Activated CD4-positive, alpha-beta T cell treated with anti-CD3 and anti-CD28 coated beads for 4 hours (primary cell): ENCODE measurements around the gene SNX1.
A peak's percentile ranks its signal among the peaks of the same experiment; 100 is the strongest.
"Not testable (repeated sequence)": the region's sequence is repeated elsewhere in the genome, so short reads cannot be mapped to it uniquely, and the experiment has no call there.

Experiments
- DNase-seq, 2 donors: peaks; one replicate each; pipeline ENCODE4 v3.0.0-alpha.2; 2020

Gene SNX1, protein sequence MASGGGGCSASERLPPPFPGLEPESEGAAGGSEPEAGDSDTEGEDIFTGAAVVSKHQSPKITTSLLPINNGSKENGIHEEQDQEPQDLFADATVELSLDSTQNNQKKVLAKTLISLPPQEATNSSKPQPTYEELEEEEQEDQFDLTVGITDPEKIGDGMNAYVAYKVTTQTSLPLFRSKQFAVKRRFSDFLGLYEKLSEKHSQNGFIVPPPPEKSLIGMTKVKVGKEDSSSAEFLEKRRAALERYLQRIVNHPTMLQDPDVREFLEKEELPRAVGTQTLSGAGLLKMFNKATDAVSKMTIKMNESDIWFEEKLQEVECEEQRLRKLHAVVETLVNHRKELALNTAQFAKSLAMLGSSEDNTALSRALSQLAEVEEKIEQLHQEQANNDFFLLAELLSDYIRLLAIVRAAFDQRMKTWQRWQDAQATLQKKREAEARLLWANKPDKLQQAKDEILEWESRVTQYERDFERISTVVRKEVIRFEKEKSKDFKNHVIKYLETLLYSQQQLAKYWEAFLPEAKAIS

DNA sequence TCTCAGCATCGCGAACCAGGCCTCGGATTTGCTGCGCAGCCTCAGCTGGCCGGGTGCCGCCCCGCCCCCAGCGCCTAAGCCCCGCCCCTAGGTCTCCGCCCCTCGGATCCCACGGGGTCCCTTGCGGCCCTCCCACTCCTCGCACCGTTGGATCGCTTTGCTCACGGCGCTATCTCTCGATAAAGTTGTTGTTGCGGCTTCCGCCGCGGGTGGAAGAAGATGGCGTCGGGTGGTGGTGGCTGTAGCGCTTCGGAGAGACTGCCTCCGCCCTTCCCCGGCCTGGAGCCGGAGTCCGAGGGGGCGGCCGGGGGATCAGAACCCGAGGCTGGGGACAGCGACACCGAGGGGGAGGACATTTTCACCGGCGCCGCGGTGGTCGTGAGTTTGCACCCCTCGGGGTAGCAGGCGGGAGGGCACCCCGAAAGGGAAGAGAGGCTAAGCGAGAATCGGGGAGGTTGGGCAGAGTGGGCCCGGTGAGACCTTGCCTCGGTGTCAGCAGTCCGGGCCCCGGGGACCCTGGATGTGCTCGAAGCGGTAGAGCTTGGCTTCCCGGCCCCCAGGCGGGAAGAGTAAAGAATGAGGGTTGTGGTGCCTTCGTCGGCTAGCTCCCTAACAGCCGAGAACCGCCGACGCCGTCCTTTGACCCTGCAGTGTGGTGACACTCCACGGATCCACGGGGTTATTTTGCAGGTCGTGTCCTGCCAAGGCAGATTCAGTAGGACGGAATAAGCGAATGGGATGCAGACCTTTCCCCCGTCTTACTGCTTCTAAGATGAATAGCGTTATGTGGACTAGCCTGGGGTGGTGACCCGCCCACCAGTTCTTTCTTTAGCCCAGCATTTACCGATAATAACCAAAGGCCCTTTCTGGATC lies at the start of gene SNX1:
Gene SNX1 (plus strand): TSS at position 188 of the 873 bp plus-strand sequence. CDS start 32 bp downstream, at position 220.
- peak; percentile 94 to 97 for DNase-seq

DNA sequence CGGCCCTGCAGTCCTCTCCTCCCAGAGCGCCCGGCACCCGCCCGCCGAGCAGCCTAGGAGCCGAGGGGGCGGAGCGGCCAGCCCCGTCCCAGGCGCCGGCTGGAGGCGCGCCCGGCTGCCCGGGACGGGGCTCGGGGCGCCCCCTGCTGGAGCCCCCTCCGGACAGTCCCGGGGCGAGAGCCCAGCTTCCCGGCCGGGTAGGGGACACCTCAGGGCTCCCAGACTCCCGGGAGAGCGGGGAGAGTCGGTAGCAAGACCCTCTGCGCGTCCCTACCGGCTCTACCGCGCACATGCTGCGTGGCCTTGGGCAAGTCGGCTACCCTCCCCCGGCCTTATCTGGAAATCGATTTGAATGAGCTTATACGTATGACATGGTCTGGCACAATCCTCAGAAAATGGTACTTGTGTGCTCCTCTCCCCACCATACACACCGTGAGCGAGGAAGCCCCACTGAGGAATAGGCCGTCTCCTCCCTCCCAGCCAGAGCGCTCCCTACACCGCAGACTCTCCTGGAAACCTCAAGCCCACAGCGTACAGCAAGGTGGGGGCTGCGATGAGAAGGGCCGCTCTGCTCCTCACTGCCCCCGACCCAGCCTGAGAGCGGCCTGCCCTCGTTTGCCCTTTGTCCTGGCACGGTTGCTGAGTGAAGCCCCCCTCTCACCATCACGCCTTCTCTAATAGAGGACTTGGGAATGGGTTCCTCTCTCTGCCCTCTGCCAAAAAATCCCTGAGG lies 49.2 kb upstream of the SNX1 start, which contains the start of gene DAPK2:
Gene DAPK2 (minus strand): TSS at position 65 of the 733 bp plus-strand sequence. CDS start 6,224 bp downstream, outside the sequence.
- peak; percentile 62 to 67 for DNase-seq

DNA sequence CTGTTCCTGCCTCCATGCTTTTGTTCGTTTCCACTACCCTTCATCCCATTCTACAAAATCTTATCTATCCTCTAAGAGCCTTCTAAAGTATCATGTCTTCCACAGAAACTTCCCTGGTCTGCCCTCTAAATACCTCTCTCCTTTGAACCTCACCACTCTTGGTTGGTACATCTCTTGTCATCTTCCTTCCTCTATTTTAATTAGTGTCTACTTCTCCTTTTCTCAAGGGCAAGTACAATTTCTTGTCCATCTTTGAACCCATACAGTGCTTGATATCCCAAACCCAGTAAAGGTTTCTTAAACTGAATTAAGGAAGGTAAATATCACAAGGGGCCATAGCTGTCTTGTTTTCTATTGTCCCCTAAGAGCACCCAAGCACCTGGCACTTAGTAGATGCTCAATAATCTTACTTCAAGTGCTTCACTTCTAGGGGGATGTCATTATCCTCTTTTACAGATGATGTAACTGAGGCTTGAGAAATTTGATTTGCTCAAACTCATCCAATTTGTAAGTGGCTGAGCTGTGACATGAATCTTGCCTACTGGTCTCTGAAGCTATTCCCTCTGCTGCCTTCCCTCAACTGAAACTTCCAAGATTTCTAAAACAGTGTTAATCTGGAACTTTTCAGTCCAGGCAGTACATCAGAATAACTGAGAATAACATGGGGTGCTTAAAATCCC lies 46.9 kb upstream of the SNX1 start:
- DNase-seq: no peak

DNA sequence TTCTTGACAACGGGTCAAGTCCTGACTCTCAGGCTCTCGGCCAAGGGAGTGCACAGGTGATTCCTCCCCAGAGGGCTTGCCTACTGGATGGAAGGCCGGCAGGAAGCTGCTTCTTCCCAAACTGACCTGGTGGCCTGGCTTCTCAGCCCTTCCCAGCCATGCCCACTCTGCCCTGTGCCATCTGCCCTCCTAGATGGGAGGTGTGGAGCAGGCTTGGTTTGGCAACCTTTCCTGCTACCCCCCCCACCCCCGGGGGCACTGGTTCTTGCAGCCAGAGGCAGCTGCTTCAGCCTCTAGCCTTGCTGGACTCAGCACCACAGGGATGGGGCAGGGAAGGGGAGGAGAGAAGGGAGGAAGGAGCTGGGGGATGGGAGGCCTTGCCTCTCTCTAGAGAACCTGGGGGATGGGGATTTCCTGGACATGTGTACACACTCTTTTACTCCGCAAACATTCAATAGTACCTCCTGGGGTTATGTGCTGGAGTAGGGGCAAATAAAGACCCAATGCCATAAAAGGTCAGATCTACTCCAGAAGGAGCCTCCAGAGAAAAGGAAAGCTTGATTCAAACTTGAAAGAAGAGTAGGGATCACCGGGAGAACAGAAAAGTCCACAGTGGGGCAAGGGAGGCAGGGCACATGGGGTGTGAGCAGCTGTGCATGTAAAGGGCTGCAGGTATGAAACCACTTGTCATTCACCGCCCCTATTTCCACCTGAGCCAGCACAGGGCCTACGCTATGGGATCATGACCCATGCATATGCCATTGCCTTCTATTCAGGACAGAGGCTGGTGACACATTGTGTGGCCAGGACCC lies 45.3 kb upstream of the SNX1 start:
- DNase-seq: no peak

DNA sequence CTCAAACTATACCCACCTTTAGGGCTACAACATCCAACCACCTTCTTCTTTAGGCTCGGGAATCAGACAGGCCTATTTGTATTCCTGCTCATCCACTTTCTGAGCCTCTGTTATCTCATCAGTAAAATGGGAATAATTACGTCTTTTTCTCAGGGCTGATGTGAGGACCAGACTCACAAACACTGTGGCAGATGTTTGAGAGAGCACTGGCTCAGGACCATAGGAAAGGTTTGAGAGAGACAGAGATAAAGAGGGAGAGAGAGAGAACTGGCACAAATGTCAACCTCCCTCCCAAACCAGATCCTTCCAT lies 44.7 kb upstream of the SNX1 start:
- DNase-seq: no peak

DNA sequence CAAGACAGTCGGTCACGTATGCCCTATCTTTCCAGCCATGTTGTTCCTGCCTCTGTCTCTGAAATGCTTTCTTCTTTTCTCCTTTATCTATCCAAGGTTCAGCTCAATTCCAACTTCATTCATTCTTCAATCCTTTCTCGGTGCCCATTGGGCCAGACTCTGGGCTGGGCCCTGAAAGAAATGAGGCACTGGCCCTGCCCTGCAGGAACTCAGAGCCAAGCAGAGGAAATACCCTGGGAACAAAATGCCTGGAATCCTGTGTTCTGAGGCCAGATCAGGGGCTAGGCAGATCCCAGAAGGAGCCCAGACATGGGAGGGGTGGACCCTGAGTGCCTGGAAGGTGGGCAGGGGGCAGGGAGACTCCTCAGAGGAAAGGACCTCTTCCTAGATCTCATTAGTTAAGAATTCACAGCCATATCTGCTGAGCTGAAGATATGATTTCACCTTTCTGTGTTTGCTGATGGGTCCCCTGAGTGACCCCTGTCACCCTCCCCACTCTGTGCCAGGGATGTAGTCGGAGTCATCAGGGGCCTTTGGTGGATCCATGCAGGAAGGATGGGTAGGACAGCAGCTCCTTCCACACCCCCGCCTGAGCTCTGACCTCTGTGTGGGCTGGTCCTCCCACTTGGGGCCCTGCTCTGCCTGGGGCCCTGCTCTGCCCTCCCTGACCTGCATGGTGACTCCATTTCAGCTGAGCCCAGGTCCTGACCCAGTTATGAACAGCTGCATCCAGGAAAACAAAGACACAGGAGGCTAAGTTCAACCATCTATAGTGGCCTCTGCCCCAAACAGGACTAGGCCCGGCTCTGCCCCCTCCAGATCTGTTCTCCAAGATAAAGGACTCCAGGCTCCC lies 44.1 kb upstream of the SNX1 start:
- no peak for DNase-seq

DNA sequence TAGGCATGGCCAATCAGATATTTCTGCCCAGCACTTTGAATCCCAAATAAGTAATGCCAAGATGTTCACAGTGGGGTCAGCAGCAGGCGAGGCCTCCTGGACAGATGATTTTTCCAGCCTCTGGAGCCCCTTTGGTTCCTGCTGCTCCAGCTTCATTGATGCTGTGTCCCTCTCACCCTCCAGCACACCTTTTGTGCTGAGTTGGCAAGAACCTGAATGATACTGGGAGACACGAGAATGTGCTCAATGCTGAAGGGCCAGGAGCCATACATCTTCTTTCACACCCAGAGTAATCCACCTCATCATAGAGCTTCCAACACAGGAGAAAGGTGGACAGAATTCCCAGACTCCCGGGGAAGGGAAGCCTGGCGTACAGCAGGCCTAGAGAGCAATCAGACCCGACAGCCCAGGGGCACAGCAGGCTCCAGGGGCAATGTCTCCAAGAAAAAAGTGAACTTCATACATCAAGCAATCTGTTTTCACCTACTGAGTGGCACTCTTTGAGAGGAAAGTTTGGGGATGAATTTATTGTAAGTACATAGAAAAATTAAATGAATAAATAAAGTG lies 42.8 kb upstream of the SNX1 start:
- DNase-seq: no peak

DNA sequence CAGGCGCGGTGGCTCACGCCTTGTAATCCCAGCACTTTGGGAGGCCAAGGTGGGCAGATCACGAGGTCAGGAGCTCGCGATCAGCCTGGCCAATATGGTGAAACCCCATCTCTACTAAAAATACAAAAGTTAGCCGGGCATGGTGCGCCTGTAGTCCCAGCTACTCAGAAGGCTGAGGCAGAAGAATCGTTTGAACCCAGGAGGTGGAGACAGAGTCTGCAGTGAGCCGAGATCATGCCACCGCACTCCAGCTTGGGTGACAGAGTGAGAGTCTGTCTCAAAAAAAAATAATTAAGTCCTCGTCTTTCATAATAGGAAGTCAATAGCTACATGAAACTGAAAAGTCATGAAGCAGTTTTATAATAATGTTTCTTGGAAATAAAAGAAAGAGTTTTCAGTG lies 42.1 kb upstream of the SNX1 start:
- DNase-seq: not testable (repeated sequence)

DNA sequence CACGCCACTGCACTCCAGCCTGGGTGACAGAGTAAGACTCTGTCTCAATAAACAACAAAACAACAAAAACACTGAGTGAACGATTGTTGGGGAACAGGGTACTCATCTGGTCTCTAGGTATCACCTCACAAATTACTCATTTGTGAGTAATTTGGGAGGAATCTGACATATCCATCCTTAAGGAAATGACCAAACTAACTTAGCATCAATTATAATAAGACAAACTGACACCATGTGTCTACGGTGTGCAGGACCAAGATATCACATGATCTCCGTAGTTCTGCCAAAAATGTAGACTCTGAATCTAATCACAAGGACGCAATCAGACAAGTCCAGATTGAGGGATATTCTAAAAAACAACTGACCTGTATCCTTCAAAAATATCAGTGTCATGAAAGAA lies 37.5 kb upstream of the SNX1 start:
- DNase-seq: no peak

DNA sequence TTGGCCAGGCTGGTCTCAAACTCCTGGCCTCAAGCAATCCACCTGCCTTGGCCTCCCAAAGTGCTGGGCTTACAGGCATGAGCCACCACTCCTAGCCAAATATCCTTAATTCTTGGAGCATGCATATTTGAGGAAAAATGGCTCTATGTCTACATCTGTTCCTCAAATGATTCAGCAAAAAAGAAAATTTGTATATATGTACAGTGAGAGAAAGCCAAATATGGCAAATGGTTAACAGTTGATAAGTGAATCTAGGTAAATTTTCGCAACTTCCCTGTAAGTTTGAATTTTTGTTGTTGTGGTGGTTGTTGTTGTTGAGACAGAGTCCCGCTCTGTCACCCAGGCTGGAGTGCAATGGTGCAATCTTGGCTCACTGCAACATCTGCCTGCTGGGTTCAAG lies 36.7 kb upstream of the SNX1 start:
- DNase-seq: not testable (repeated sequence)

DNA sequence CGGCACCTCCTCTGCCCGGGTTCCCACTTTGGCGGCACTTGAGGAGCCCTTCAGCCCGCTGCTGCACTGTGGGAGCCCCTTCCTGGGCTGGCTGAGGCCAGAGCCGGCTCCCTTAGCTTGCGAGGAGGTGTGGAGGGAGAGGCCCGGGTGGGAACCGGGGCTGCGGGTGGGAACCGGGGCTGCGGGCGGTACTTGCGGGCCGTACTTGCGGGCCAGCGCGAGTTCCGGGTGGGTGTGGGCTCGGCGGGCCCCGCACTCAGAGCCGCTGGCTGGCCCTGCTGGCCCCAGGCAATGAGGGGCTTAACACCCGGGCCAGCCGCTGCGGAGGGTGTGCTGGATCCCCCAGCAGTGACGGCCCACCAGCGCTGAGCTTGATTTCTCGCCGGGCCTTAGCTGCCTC lies 35.1 kb upstream of the SNX1 start:
- DNase-seq: no peak

DNA sequence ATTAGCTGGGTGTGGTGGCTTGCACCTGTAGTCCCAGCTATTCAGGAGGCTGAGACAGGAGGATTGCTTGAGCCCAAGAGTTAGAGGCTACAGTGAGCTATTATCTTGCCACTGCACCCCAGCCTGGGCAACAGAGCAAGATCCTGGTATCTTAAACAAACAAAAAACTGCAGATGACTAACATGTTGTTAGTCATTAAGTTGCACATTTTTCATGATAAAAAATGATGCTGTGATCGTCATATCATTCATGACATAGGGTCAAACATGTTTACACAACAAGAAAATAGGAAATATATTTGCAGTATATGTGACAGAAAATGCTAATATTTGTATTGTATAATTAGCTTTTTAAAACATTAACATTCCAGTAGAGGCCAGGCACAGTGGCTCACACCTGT lies 29.3 kb upstream of the SNX1 start:
- no peak for DNase-seq

DNA sequence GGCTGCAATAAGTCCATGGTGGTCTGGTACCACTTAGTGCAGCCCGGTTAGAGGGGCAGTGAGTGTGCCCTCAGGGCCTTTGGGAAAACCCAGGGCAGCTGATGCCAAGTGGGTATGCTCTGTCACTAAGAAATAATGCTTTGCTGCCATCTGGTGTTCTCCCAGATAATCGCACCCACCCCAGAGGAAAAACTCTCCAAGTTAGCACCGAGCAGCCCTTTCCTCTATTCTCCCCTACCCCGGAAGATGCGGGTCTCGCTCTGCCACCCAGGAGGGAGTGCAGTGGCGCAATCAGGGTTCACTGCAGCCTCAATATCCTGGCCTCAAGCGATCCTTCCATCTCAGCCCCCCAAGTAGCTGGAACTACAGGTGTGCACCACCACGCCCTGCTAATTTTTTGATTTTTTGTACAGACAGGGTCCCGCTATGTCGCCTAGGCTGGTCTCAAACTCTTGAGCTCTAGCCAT lies 28.2 kb upstream of the SNX1 start:
- DNase-seq: peak; percentile 52 to 71

DNA sequence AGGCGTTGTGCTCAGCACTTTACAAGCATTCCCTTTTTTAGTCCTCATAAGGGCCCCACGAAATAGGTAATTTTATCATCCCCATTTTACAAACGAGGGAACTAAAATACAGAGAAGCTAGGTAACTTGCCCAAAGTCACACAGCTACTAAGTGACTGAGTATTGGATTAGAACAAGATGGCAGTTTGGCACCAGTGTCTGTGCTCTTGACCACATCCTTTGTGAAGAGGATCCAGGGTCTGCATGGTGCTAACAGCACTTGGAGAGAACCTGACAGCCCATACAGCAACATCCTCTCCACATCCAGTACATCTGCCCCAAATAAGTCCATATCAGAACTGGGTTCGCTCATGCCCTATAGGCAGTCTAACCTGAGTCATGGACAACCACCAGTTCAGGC lies 27.6 kb upstream of the SNX1 start:
- no peak for DNase-seq

DNA sequence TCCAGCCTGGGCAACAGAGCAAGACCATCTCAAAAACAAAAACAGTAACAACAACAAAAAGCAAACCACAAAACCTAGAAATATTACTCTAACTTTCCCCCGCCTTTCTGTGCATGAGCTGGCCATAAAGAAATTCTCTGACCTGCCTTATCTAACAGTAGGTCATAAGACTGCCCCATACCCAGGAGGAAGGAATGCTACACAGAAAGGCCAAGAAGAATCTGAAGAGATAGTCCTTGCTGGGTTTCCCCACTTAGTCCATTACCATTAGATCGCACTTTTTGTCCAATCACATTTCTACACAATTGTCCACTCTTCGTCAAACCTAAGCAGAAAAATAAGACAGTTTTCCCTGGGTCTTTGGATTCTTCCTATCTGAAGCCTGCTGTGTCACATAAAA lies 25.7 kb upstream of the SNX1 start:
- DNase-seq: no peak

DNA sequence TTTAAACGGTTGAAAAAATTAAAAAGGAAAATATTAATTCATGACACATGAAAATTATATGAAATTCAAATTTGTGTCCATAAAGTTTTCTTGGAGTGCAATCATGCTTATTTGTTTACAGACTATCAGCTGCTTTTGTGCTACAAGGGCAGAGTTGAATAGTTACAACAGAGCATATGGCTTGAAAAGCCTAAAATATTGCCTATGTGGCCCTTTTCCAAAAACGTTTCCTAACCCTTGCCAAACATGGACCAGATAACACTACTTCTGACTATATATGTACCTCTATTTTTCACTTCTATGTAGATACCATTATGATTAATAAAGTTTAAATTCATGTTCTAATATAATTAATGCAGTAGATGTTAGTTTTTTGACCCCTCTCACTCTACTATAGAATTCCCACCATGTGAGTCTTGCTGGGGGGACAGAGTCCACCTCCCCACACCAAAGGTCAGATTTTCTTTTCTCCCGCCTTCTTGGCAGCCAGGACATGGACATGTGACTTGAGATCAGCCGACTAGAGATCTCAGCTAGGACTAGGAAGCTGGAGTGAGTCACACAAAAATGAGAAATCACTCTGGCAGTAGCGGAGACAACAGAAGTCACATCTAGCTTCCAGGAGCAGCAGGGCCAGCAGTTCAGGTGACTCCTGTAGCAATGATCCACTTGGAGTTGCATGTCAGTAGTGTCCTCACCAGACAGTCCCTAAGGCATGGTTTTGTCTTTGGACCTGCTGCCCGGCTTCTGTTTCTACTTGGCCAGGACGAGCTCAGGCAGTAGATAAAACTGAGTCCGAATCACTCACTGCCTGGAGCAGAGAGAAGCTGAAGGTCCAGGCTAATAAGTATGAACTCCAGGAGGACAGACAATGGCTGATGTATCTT lies 24.6 kb upstream of the SNX1 start:
- DNase-seq: no peak

DNA sequence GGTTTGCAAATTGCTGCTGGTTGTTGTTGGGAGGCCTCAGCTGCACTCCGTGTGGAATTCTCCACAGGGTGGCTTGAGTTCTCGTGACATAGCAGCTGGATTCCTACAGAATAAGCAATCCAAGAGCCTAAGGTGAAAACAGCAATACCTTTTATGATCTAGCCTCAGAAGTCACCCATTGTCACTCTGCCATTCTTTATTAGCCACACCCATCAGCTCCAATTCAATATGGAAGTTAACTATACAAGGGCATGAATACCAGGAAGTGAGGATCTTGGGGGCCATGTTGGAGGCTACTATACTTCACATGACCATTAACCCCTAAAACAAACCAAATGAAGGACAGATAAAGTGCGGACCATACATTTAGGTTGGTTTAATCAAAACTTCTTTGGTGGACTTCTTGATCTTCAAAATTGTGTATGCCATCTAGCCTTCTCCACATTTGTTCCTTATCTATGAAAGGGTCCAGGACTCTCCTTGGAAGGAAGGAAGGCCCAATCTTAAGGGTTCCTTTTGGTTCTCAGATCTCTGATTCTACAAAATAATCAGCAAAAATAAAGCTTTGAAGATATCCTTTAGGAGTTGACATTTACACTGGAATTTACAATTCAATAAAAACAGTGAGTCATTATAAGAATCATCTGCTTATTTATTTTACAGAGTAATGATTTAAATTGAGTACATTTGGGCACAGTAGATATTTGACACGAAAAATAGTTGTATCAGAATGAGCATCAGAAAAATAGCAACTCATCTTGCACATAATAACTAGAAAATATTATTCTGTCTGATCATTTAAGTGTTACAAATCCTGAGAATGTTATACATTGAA lies 23.6 kb upstream of the SNX1 start:
- no peak for DNase-seq

DNA sequence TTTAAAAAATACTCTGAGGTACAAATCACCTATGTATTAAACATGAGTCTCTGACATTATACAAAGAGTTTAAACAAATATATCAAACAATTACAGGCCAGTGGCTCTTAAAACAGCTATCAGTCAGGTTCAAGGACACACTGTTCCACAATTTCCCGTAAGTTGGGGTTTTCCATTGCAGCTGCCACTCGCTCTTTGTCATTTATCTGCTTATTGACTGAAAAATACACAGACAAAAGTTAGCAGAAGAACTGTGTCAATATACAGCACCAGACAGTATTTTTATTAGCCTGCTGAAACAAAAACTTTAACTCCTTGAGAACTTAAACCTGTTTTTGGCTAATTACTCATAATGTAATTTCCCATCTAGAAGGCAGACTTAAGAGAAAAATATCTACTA lies 23.0 kb upstream of the SNX1 start:
- no peak for DNase-seq
